ENCODE results near the gene TMEM184A. TPM values are rescaled to one million over a fixed set of nuclear protein-coding genes. Genes with fewer than 3 reads are reported as not detected.

The TMEM184A gene
- total and polyA plus RNA-seq, 2 experiments from 2014 or later = 0.18 to 0.66 TPM

DNA sequence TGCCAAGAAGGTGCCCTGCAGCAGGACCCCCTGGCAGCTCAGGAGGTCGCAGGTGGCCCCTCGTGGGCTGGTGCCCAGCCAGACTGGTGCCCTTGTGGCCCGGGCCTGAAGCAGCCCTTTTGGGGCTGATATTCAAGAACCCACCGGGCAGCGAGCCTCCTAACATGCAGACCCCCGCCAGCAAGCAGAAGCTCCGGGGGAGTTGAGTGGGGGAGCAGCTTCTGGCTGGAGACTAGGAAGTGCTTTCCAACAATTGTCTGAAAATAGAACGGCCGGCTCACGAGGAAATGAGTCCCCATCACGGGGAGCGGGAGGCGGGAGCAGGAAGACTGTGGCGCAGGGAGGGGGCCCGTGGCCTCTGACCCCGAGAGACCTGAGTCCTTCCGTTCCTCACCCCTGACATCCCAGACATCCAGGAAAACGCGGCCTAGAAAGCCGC, 42.3 kb downstream of the TMEM184A start:
- Histone ChIP-seq H3F3A (replicated peaks; ENCODE audit: low read depth) (no peaks in the 10 kb centered on the region), H3K4me2 (no peak overlapping the region), H3K4me1 (ENCODE audit: insufficient read depth) (no peaks in the 10 kb centered on the region), H3K36me3 (ENCODE audit: insufficient read depth) (no peaks in the 10 kb centered on the region), H3K27ac (ENCODE audit: low read depth) (no peak overlapping the region), H3K4me3 (no peak overlapping the region), H2AFZ (peak overlapping the region; percentile 23; the same call in 1 of the 2 replicates), H4K20me1 (replicated peaks; ENCODE audit: insufficient read depth) (no peaks in the 10 kb centered on the region), H3K9me2 (ENCODE audit: insufficient read depth) (no peaks in the 10 kb centered on the region), H3K79me2 (replicated peaks; ENCODE audit: insufficient read depth) (no peaks in the 10 kb centered on the region), H3K27me3 (ENCODE audit: insufficient read depth) (no peaks in the 10 kb centered on the region)
- Mint-ChIP-seq H3K36me3 (ENCODE audit: low read depth) (no peaks in the 10 kb centered on the region), H3K27me3 (ENCODE audit: insufficient read depth, low read depth, poor library complexity) (peaks cover 11% of the 10 kb centered on the region), H3K4me3 (no peak overlapping the region), H3K27ac (no peak overlapping the region), H3K9me3 (no peaks in the 10 kb centered on the region), H3K4me1 (no peaks in the 10 kb centered on the region)
- TF ChIP-seq, protein P1, sequence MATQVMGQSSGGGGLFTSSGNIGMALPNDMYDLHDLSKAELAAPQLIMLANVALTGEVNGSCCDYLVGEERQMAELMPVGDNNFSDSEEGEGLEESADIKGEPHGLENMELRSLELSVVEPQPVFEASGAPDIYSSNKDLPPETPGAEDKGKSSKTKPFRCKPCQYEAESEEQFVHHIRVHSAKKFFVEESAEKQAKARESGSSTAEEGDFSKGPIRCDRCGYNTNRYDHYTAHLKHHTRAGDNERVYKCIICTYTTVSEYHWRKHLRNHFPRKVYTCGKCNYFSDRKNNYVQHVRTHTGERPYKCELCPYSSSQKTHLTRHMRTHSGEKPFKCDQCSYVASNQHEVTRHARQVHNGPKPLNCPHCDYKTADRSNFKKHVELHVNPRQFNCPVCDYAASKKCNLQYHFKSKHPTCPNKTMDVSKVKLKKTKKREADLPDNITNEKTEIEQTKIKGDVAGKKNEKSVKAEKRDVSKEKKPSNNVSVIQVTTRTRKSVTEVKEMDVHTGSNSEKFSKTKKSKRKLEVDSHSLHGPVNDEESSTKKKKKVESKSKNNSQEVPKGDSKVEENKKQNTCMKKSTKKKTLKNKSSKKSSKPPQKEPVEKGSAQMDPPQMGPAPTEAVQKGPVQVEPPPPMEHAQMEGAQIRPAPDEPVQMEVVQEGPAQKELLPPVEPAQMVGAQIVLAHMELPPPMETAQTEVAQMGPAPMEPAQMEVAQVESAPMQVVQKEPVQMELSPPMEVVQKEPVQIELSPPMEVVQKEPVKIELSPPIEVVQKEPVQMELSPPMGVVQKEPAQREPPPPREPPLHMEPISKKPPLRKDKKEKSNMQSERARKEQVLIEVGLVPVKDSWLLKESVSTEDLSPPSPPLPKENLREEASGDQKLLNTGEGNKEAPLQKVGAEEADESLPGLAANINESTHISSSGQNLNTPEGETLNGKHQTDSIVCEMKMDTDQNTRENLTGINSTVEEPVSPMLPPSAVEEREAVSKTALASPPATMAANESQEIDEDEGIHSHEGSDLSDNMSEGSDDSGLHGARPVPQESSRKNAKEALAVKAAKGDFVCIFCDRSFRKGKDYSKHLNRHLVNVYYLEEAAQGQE (IDR thresholded peaks at IDR 0.05; ENCODE audit: unreplicated experiment) = no peak
- TF ChIP-seq, protein P2, sequence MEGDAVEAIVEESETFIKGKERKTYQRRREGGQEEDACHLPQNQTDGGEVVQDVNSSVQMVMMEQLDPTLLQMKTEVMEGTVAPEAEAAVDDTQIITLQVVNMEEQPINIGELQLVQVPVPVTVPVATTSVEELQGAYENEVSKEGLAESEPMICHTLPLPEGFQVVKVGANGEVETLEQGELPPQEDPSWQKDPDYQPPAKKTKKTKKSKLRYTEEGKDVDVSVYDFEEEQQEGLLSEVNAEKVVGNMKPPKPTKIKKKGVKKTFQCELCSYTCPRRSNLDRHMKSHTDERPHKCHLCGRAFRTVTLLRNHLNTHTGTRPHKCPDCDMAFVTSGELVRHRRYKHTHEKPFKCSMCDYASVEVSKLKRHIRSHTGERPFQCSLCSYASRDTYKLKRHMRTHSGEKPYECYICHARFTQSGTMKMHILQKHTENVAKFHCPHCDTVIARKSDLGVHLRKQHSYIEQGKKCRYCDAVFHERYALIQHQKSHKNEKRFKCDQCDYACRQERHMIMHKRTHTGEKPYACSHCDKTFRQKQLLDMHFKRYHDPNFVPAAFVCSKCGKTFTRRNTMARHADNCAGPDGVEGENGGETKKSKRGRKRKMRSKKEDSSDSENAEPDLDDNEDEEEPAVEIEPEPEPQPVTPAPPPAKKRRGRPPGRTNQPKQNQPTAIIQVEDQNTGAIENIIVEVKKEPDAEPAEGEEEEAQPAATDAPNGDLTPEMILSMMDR (conservative IDR thresholded peaks at IDR 0.05; ENCODE audit: low read depth in 2 of 2) = no peak
- TF ChIP-seq, protein P3, sequence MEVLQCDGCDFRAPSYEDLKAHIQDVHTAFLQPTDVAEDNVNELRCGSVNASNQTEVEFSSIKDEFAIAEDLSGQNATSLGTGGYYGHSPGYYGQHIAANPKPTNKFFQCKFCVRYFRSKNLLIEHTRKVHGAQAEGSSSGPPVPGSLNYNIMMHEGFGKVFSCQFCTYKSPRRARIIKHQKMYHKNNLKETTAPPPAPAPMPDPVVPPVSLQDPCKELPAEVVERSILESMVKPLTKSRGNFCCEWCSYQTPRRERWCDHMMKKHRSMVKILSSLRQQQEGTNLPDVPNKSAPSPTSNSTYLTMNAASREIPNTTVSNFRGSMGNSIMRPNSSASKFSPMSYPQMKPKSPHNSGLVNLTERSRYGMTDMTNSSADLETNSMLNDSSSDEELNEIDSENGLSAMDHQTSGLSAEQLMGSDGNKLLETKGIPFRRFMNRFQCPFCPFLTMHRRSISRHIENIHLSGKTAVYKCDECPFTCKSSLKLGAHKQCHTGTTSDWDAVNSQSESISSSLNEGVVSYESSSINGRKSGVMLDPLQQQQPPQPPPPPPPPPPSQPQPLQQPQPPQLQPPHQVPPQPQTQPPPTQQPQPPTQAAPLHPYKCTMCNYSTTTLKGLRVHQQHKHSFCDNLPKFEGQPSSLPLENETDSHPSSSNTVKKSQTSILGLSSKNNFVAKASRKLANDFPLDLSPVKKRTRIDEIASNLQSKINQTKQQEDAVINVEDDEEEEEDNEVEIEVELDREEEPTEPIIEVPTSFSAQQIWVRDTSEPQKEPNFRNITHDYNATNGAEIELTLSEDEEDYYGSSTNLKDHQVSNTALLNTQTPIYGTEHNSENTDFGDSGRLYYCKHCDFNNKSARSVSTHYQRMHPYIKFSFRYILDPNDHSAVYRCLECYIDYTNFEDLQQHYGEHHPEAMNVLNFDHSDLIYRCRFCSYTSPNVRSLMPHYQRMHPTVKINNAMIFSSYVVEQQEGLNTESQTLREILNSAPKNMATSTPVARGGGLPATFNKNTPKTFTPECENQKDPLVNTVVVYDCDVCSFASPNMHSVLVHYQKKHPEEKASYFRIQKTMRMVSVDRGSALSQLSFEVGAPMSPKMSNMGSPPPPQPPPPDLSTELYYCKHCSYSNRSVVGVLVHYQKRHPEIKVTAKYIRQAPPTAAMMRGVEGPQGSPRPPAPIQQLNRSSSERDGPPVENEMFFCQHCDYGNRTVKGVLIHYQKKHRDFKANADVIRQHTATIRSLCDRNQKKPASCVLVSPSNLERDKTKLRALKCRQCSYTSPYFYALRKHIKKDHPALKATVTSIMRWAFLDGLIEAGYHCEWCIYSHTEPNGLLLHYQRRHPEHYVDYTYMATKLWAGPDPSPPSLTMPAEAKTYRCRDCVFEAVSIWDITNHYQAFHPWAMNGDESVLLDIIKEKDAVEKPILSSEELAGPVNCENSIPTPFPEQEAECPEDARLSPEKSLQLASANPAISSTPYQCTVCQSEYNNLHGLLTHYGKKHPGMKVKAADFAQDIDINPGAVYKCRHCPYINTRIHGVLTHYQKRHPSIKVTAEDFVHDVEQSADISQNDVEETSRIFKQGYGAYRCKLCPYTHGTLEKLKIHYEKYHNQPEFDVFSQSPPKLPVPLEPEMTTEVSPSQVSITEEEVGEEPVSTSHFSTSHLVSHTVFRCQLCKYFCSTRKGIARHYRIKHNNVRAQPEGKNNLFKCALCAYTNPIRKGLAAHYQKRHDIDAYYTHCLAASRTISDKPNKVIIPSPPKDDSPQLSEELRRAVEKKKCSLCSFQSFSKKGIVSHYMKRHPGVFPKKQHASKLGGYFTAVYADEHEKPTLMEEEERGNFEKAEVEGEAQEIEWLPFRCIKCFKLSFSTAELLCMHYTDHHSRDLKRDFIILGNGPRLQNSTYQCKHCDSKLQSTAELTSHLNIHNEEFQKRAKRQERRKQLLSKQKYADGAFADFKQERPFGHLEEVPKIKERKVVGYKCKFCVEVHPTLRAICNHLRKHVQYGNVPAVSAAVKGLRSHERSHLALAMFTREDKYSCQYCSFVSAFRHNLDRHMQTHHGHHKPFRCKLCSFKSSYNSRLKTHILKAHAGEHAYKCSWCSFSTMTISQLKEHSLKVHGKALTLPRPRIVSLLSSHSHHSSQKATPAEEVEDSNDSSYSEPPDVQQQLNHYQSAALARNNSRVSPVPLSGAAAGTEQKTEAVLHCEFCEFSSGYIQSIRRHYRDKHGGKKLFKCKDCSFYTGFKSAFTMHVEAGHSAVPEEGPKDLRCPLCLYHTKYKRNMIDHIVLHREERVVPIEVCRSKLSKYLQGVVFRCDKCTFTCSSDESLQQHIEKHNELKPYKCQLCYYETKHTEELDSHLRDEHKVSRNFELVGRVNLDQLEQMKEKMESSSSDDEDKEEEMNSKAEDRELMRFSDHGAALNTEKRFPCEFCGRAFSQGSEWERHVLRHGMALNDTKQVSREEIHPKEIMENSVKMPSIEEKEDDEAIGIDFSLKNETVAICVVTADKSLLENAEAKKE (CRISPR knock-in tag; IDR thresholded peaks at IDR 0.05) = no peak
- TF ChIP-seq CREB1 (CRISPR knock-in tag; IDR thresholded peaks at IDR 0.05; ENCODE audit: low read depth) = no peak
- TF ChIP-seq ZNF331 (CRISPR knock-in tag; IDR thresholded peaks at IDR 0.05; ENCODE audit: low read depth) = no peak
- TF ChIP-seq JUNB (IDR thresholded peaks at IDR 0.05; ENCODE audit: unreplicated experiment) = no peak
- no peak for TF ChIP-seq NANOG (IDR thresholded peaks at IDR 0.05; ENCODE audit: borderline replicate concordance)
- ATAC-seq (no peak), DNase-seq (ENCODE audit: low spot score) (no peak)
